Measurements from ENCODE around the gene ADGRB3.
"Not testable (repeated sequence)": the region's sequence is repeated elsewhere in the genome, so short reads cannot be mapped to it uniquely, and the experiment has no call there.

ADGRB3 gene

GRCh38 chr6:68978411-68978810 lies 343.3 kb downstream of the ADGRB3 start:
- TF ChIP-seq GATA1 (IDR thresholded peaks at IDR 0.05; ENCODE audit: low read depth, low read length): no peak
- TF ChIP-seq POLR2A (IDR thresholded peaks at IDR 0.05; ENCODE audit: low read length): no peak
- no peak for DNase-seq

DNA sequence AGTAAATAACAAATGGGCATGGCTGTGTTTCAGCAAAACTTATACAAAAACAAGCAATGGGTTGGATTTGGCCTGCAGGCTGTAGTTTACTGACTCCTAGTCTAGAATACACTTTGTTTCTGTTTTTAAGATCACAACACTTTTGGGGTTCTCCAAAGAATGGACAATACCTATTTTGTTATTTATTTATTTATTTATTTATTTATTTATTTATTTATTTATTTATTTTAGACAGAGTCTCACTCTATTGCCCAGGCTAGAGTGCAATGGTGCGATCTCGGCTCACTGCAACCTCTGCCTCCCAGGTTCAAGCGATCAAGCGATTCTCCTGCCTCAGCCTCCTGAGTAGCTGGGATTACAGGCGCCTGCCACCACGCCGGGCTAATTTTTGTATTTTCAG lies 346.6 kb downstream of the ADGRB3 start:
- not testable (repeated sequence) for DNase-seq

- no peak for DNase-seq
- TF ChIP-seq GATA1 (IDR thresholded peaks at IDR 0.05; ENCODE audit: low read depth, low read length): no peak
Observed at GRCh38 chr6:68988698-68989097, 353.6 kb downstream of the ADGRB3 start.

- TF ChIP-seq GATA1 (IDR thresholded peaks at IDR 0.05; ENCODE audit: low read depth, low read length) (no peak), POLR2A (IDR thresholded peaks at IDR 0.05; ENCODE audit: low read length) (no peak)
Observed at GRCh38 chr6:68990317-68990716, 355.2 kb downstream of the ADGRB3 start.

GRCh38 chr6:68993911-68994310 lies 358.8 kb downstream of the ADGRB3 start:
- TF ChIP-seq GATA1 (IDR thresholded peaks at IDR 0.05; ENCODE audit: low read depth, low read length) (no peak), POLR2A (IDR thresholded peaks at IDR 0.05; ENCODE audit: low read length) (no peak)
- no peak for DNase-seq

More at GRCh38 chr6:68990317-68990716, 355.2 kb downstream of the ADGRB3 start:
- DNase-seq: no peak

DNA sequence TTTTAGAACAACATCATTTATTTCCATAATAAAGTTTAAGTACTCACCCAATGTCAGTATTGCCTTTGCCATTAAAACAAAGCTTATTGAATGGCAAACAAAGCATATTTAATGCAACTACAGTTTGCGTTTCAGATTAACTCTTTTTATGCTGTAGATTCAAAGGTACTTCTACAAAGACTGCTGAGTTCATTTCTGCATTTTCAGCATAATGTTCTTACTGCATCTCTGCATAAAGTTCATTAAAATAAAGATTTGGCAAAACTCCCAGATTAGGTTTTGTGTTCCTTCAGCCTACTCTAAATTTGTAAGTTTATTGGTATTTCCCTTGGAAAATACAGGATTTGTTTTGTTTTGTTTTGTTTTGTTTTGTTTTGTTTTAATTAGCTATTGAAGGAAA lies 359.4 kb downstream of the ADGRB3 start:
- no peak for DNase-seq
- no peak for TF ChIP-seq GATA1 (IDR thresholded peaks at IDR 0.05; ENCODE audit: low read depth, low read length)
- TF ChIP-seq POLR2A (IDR thresholded peaks at IDR 0.05; ENCODE audit: low read length): no peak

- no peak for DNase-seq
- no peak for TF ChIP-seq GATA1 (IDR thresholded peaks at IDR 0.05; ENCODE audit: low read depth, low read length)
Observed at GRCh38 chr6:69005199-69005598, 370.1 kb downstream of the ADGRB3 start.

DNA sequence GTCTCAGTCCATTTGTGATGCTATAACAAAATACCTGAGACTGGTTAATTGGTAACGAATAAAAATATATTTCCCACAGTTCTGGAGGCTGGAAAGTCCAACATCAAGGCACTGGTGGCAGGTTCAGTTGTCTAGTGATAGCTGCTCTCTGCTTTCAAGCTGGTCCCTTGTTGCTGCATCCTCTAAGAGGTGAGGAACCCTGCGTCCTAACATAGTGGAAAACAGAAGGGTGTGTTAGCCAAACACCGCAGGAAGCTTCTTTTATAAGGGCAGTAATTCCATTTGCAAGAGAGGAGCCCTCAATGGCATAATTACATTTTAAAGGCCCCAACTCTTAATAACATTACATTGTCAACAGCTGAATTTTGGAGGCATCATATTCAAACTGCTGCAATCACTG lies 372.7 kb downstream of the ADGRB3 start:
- no peak for DNase-seq
- TF ChIP-seq POLR2A (IDR thresholded peaks at IDR 0.05; ENCODE audit: low read length) (no peak), GATA1 (IDR thresholded peaks at IDR 0.05; ENCODE audit: low read depth, low read length) (no peak)

DNA sequence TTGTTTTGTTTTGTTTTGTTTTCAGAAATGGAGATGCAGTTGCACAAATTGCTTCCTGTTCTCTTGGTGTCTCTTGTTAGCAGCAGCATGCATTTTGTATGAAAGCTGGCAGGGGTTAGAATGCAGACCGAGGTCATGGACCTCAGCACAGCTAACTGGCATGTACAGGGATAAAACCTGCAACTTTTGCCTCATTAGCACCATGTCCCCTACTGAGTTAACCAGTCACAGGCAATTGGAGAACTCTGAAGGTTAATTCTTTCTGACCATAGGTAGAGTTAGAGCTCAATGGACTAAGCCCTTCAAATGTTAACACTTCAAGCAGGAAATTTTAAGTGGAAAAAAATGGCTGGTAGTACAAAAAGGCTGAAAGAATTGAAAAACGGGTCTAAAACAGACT lies 377.1 kb downstream of the ADGRB3 start:
- TF ChIP-seq GATA1 (IDR thresholded peaks at IDR 0.05; ENCODE audit: low read depth, low read length): no peak
- no peak for TF ChIP-seq POLR2A (IDR thresholded peaks at IDR 0.05; ENCODE audit: low read length)
- DNase-seq: no peak

GRCh38 chr6:69012876-69013275 lies 377.8 kb downstream of the ADGRB3 start:
- DNase-seq: no peak
- TF ChIP-seq GATA1 (IDR thresholded peaks at IDR 0.05; ENCODE audit: low read depth, low read length) (no peak), POLR2A (IDR thresholded peaks at IDR 0.05; ENCODE audit: low read length) (no peak)

DNA sequence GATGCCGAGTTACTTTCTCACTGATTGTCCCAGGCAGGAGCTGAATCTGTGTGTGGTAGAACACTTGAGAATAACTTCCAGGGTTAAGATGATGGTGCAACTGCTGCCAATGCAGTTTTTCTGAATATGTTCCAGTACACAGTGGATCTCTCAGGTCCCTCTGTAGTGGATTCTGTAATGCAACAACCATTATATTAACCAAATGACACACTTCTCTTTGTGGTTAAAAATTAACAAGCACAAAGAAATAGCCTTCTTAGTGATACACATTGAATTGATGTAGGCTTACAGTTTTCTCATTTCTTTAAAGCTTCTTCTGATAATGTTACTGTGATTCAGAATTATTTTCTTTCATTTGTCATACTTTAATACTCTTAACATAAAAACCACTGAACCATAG lies 383.8 kb downstream of the ADGRB3 start:
- TF ChIP-seq GATA1 (IDR thresholded peaks at IDR 0.05; ENCODE audit: low read depth, low read length) (no peak), POLR2A (IDR thresholded peaks at IDR 0.05; ENCODE audit: low read length) (no peak)
- DNase-seq: no peak

GRCh38 chr6:69019832-69020231 lies 384.8 kb downstream of the ADGRB3 start:
- DNase-seq: no peak
- no peak for TF ChIP-seq GATA1 (IDR thresholded peaks at IDR 0.05; ENCODE audit: low read depth, low read length)
- no peak for TF ChIP-seq POLR2A (IDR thresholded peaks at IDR 0.05; ENCODE audit: low read length)

- DNase-seq: no peak
- TF ChIP-seq GATA1 (IDR thresholded peaks at IDR 0.05; ENCODE audit: low read depth, low read length) (no peak), POLR2A (IDR thresholded peaks at IDR 0.05; ENCODE audit: low read length) (no peak)
Observed at GRCh38 chr6:69022993-69023392, 387.9 kb downstream of the ADGRB3 start.

- TF ChIP-seq GATA1 (IDR thresholded peaks at IDR 0.05; ENCODE audit: low read depth, low read length): no peak
- no peak for TF ChIP-seq POLR2A (IDR thresholded peaks at IDR 0.05; ENCODE audit: low read length)
- no peak for DNase-seq
Observed at GRCh38 chr6:69026243-69026642, 391.2 kb downstream of the ADGRB3 start.

DNA sequence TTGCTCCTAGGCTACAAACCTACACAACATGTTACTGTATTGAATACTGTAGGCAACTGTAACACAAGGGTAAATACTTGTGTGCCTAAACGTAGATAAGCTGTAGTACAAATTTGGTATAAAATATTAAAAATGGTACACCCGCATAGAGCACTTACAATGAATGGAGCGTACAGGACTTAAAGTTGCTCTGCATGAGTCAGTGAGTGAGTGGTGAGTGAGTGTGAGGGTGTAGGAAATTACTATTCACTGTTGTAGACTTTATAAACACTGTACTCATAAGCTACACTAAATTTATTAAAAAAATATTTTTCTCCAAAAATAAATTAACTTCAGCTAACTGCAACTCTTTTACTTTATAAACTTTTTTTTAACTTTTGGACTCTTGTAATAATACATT lies 391.6 kb downstream of the ADGRB3 start:
- TF ChIP-seq GATA1 (IDR thresholded peaks at IDR 0.05; ENCODE audit: low read depth, low read length) (no peak), POLR2A (IDR thresholded peaks at IDR 0.05; ENCODE audit: low read length) (no peak)
- DNase-seq: no peak

DNA sequence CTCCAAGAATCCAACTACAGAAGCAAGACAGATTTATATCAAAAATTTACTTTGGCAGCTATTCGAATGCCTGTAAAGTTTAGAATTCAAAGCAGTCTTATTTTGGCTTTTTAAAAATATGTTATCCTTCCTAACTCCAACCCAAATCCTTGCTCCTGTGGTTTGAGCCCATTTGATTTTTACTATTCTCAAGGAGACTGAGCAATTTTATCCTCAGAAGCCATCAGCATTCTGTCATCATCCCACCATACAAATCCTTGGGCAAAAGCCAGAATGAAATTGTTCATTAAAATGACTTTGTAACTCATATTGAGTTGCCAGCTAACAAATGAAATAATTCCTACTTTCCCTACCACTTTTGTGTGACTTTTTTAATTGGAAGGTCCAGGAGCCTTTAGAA lies 392.8 kb downstream of the ADGRB3 start:
- DNase-seq: no peak
- no peak for TF ChIP-seq POLR2A (IDR thresholded peaks at IDR 0.05; ENCODE audit: low read length)
- no peak for TF ChIP-seq GATA1 (IDR thresholded peaks at IDR 0.05; ENCODE audit: low read depth, low read length)
